HepG2 (cell line): ENCODE results near the gene PLOD3. TPM values are rescaled to one million over a fixed set of nuclear protein-coding genes. Genes with fewer than 3 reads are reported as not detected.

Experiments used
- ATF1 ChIP-seq: IDR thresholded peaks from 2 replicates; pipeline ENCODE4 v1.6.1; 2016; ENCODE audit warnings: mild to moderate bottlenecking, control low read depth
- CENPT ChIP-seq: sonication (generic); formaldehyde crosslinking; IDR thresholded peaks from 2 replicates; pipeline ENCODE4 v1.8.0; 2022; ENCODE audit warnings: low read depth, mild to moderate bottlenecking, moderate library complexity, missing genetic modification reagents
- E2F2 ChIP-seq: sonication (generic); formaldehyde crosslinking; IDR thresholded peaks from 2 replicates; pipeline ENCODE4 v1.4.0; 2020; ENCODE audit warnings: missing genetic modification reagents, borderline replicate concordance
- ERF ChIP-seq: IDR thresholded peaks from 2 replicates; pipeline ENCODE4 v1.6.1; 2018; ENCODE audit warnings: missing biosample characterization, missing genetic modification reagents
- MATR3 ChIP-seq: sonication (generic); formaldehyde crosslinking; IDR thresholded peaks from 2 replicates; pipeline ENCODE4 v1.4.0; 2020; ENCODE audit warnings: missing genetic modification reagents
- MED13 ChIP-seq: sonication (generic); formaldehyde crosslinking; IDR thresholded peaks from 2 replicates; pipeline ENCODE4 v1.5.0; 2020; ENCODE audit warnings: missing genetic modification reagents
- MTA3 ChIP-seq: sonication (generic); formaldehyde crosslinking; IDR thresholded peaks from 2 replicates; pipeline ENCODE4 v1.4.0; 2020; ENCODE audit warnings: missing genetic modification reagents
- MXI1 ChIP-seq: IDR thresholded peaks from 3 replicates; pipeline ENCODE4 v1.6.1; 2012; ENCODE audit warnings: low read depth, low read length, inconsistent platforms, borderline replicate concordance
- PAWR ChIP-seq: sonication (generic); formaldehyde crosslinking; IDR thresholded peaks from 2 replicates; pipeline ENCODE4 v1.4.0; 2020; ENCODE audit warnings: missing genetic modification reagents, mild to moderate bottlenecking, borderline replicate concordance
- PHF8 ChIP-seq: sonication (generic); formaldehyde crosslinking; IDR thresholded peaks from 2 replicates; pipeline ENCODE4 v1.5.0; 2020; ENCODE audit warnings: missing genetic modification reagents
- POGK ChIP-seq: sonication (generic); formaldehyde crosslinking; conservative IDR thresholded peaks from 2 replicates; pipeline ENCODE4 v1.8.0; 2022; ENCODE audit warnings: mild to moderate bottlenecking, moderate library complexity, missing genetic modification reagents
- PREB ChIP-seq: sonication (generic); formaldehyde crosslinking; IDR thresholded peaks from 2 replicates; pipeline ENCODE4 v1.4.0; 2020; ENCODE audit warnings: missing genetic modification reagents
- REXO4 ChIP-seq: sonication (generic); formaldehyde crosslinking; IDR thresholded peaks from 2 replicates; pipeline ENCODE4 v1.8.0; 2022; ENCODE audit warnings: missing genetic modification reagents, mild to moderate bottlenecking, borderline replicate concordance
- SNRNP70 ChIP-seq: fragments of 200-400 bp; formaldehyde crosslinking; IDR thresholded peaks from 2 replicates; pipeline ENCODE4 v1.6.1; 2017; ENCODE audit warnings: mild to moderate bottlenecking, low read depth, low read length, moderate library complexity
- SSRP1 ChIP-seq: IDR thresholded peaks from 2 replicates; pipeline ENCODE4 v1.6.1; 2016; ENCODE audit warnings: control low read depth
- TFDP2 ChIP-seq: sonication (generic); formaldehyde crosslinking; IDR thresholded peaks from 2 replicates; pipeline ENCODE4 v1.4.0; 2020; ENCODE audit warnings: missing genetic modification reagents
- THRA ChIP-seq: sonication (generic); formaldehyde crosslinking; IDR thresholded peaks from 2 replicates; pipeline ENCODE4 v1.4.0; 2020; ENCODE audit warnings: missing genetic modification reagents, borderline replicate concordance
- ZNF280D ChIP-seq: sonication (generic); formaldehyde crosslinking; IDR thresholded peaks from 2 replicates; pipeline ENCODE4 v1.5.1; 2020; ENCODE audit warnings: mild to moderate bottlenecking, missing genetic modification reagents
- ZNF337 ChIP-seq: sonication (generic); formaldehyde crosslinking; IDR thresholded peaks from 2 replicates; pipeline ENCODE4 v1.5.1; 2020; ENCODE audit warnings: missing genetic modification reagents, low read depth, mild to moderate bottlenecking, borderline replicate concordance
- polyA plus RNA-seq, 8 experiments: library from polyadenylated mRNA; depleted of rRNA in 3 of 8; stranded (reverse) in 7 of 8; unstranded in 1 of 8; fragments of >200 nt; fragmentation: Illumina TruSeq in 4 of 8; extraction: Trizol in 4 of 8; gene quantifications; 2 replicates each; pipeline versions ENCODE4 v1.2.1 to v1.2.3, GENCODE V29; 2011 to 2016; ENCODE audit warnings: low read depth in 4 of 8, missing spikeins in 1 of 8, mixed read lengths in 1 of 8; ENCODE audit not compliant: insufficient read depth in 1 of 8
- total RNA-seq, 5 experiments: library from RNA; depleted of rRNA; stranded (reverse); fragments of >200 nt; fragmentation: Illumina TruSeq; extraction: Trizol; gene quantifications; 2 replicates each; pipeline ENCODE4 v1.2.3, GENCODE V29; 2016; ENCODE audit warnings: low read depth in 1 of 5

Gene PLOD3
- total and polyA plus RNA-seq, 2 of the 13 experiments (the other 11 are each of a cell fraction or from before 2014, with no cell fraction given) = 65.8 to 67.4 TPM

- TF ChIP-seq THRA (no peak; the same call in 1 of the 2 replicates), PHF8 (no peak), TFDP2 (CRISPR knock-in tag) (no peak), REXO4 (CRISPR knock-in tag) (no peak), MATR3 (no peak), ZNF337 (no peak), ERF (CRISPR knock-in tag) (no peak), E2F2 (CRISPR knock-in tag) (no peak), MTA3 (CRISPR knock-in tag) (no peak), PREB (no peak), ZNF280D (CRISPR knock-in tag) (no peak), ATF1 (CRISPR knock-in tag) (no peak), SNRNP70 (no peak), POGK (CRISPR knock-in tag) (no peak), MED13 (CRISPR knock-in tag) (no peak), MXI1 (no peak; the same call in 2 of the 3 replicates), SSRP1 (0 out of 2 replicates have a peak, but pooled peaks have one; percentile 65), CENPT (no peak), PAWR (no peak)
Measured at GRCh38 chr7:101220295-101220694, 2.9 kb upstream of the PLOD3 start (continued).
